Spleen (tissue), 11 donors: ENCODE measurements around the gene CCNF. TPM values are rescaled to one million over a fixed set of nuclear protein-coding genes. Genes with fewer than 3 reads are reported as not detected.
A peak's percentile ranks its signal among the peaks of the same experiment; 100 is the strongest.

Source experiments
- DNase-seq: peaks from one replicate; pipeline ENCODE4 v3.0.0-alpha.2; 2020
- H3K27ac ChIP-seq, 8 donors: fragments of 200-600 bp; sonication (generic) in 7 of 8; 1 replicate in 4 of 8; 2 replicates in 4 of 8; pipeline versions ENCODE4 v1.5.0 to v1.8.0; 2016 to 2021; ENCODE audit warnings: inconsistent platforms in 4 of 8, mild to moderate bottlenecking in 4 of 8, moderate library complexity in 1 of 8
- H3K27me3 ChIP-seq, 7 donors: fragments of 200-600 bp; sonication (generic) in 6 of 7; replicated peaks in 1 of 7; 1 replicate in 4 of 7; 2 replicates in 3 of 7; pipeline versions ENCODE4 v1.5.0 to v1.8.0; 2016 to 2021; ENCODE audit warnings: inconsistent platforms in 3 of 7, mild to moderate bottlenecking in 1 of 7
- H3K36me3 ChIP-seq, 6 donors: fragments of 200-600 bp; sonication (generic) in 5 of 6; 1 replicate in 4 of 6; 2 replicates in 2 of 6; pipeline versions ENCODE4 v1.5.0 to v1.8.0; 2016 to 2021; ENCODE audit warnings: inconsistent platforms in 2 of 6
- H3K4me1 ChIP-seq, 6 donors: fragments of 200-600 bp; sonication (generic) in 5 of 6; 1 replicate in 3 of 6; 2 replicates in 3 of 6; pipeline versions ENCODE4 v1.5.0 to v1.8.0; 2016 to 2021; ENCODE audit warnings: inconsistent platforms in 3 of 6
- H3K4me3 ChIP-seq, 8 donors: fragments of 200-600 bp; sonication (generic) in 7 of 8; 1 replicate in 4 of 8; 2 replicates in 4 of 8; pipeline versions ENCODE4 v1.5.0 to v1.8.0; 2016 to 2021; ENCODE audit warnings: inconsistent platforms in 4 of 8, mild to moderate bottlenecking in 4 of 8, moderate library complexity in 2 of 8
- H3K9me3 ChIP-seq, 8 donors: fragments of 200-600 bp; sonication (generic) in 7 of 8; 1 replicate in 4 of 8; 2 replicates in 4 of 8; pipeline versions ENCODE4 v1.5.0 to v1.8.0; 2016 to 2021; ENCODE audit warnings: inconsistent platforms in 4 of 8
- CTCF ChIP-seq, 11 experiments: fragments of 200-600 bp in 7 of 11; fragments of 450-650 bp in 4 of 11; sonication (generic) in 4 of 11; IDR thresholded peaks in 8 of 11; conservative IDR thresholded peaks in 3 of 11; 1 replicate in 7 of 11; 2 replicates in 4 of 11; pipeline versions ENCODE4 v1.4.0 to v1.8.0; 2016 to 2021; ENCODE audit warnings: antibody characterized with exemption in 11 of 11, inconsistent platforms in 4 of 11, mild to moderate bottlenecking in 1 of 11
- POLR2A ChIP-seq, 3 donors: fragments of 450-650 bp; IDR thresholded peaks; one replicate each; pipeline ENCODE4 v1.5.1; 2017; ENCODE audit warnings: antibody characterized with exemption in 3 of 3, mild to moderate bottlenecking in 1 of 3
- POLR2AphosphoS5 ChIP-seq, 3 donors: sonication (generic); formaldehyde crosslinking; IDR thresholded peaks; one replicate each; pipeline ENCODE4 v1.5.1; 2017; ENCODE audit warnings: antibody characterized with exemption in 3 of 3
- WGBS, 5 donors: extraction: QIAGEN DNeasy Blood & Tissue Kit in 3 of 5; methylation state at CpG; one replicate each; pipeline versions ENCODE4 v1.1.5 to v1.1.7; 2013 to 2018; 5-methylcytosine and 5-hydroxymethylcytosine counted together
- intact Hi-C: fragments of 100-400 bp; cut with DNase I; formaldehyde crosslinking; loops from one replicate; pipeline ENCODE4 v1.15.0; 2023; ENCODE audit warnings: low total_unique reads
- microRNA-seq, 3 donors: library from miRNA; unstranded; fragments of <30 nt; microRNA quantifications; one replicate each; pipeline versions ENCODE4 to v1.1.0, GENCODE V29; 2019 to 2020
- polyA plus RNA-seq, 3 donors: library from polyadenylated mRNA; stranded (reverse); fragments of 200-250 nt; gene quantifications; one replicate each; pipeline ENCODE4 v1.2.1, GENCODE V29; 2013
- small RNA-seq, 4 donors: library from RNA; depleted of rRNA; stranded (forward); fragments of <200 nt; gene quantifications; one replicate each; pipeline ENCODE3, GENCODE V24; 2016
- total RNA-seq, 7 donors: library from RNA; depleted of rRNA in 3 of 7; stranded (reverse); fragments of >200 nt in 3 of 7; fragmentation: NEBNext Ultra II Directional in 4 of 7; extraction: Animal tissue kit (Norgen Biotek cat#: 25700) in 4 of 7; gene quantifications; one replicate each; pipeline versions ENCODE4 v1.1.0 to v1.2.1, GENCODE V29; 2016 to 2021
- donor health status: healthy with polysubstance abuse.
- donor health status: DM: no; HTN: no; CAD: no; lungs with moderate emphysema.
- donor health status: DM: no; HTN: no; CAD: no.
- donor health status: Bipolar disorder and iron deficiency.
- donor health status: healthy.
- donor health status: DM: no; HTN: no; CAD: no.
- donor health status: DM: yes; HTN: yes; CAD: no.

The CCNF gene
- total and polyA plus RNA-seq, 10 donors: 1.5 to 11.1 (median 4.7) TPM

GRCh38 chr16:2507665-2508064, 78.4 kb downstream of the CCNF start:
- 42 to 68% (median 57%) methylated on average over 6 to 11 of the region's 11 CpGs for WGBS, 5 donors
- no peaks in the 10 kb centered on the region for H3K27me3 ChIP-seq
- H3K4me3 ChIP-seq: peak overlapping the region in 1 of 8 donors; percentile 45
- intact Hi-C loops: no loop called here
- no peaks in the 10 kb centered on the region for H3K9me3 ChIP-seq
- peaks cover 22 to 80% (median 55%) of the 10 kb centered on the region in 6 donors for H3K4me1 ChIP-seq
- no peaks in the 10 kb centered on the region for H3K36me3 ChIP-seq
- TF ChIP-seq POLR2AphosphoS5 (IDR thresholded peaks at IDR 0.05): peak; percentile 71 to 87 (median 73)
- TF ChIP-seq CTCF (IDR thresholded peaks at IDR 0.05 in 8 of 11, conservative IDR thresholded peaks at IDR 0.05 in 3 of 11): peak in 1 of 11 experiments; percentile 2
- no peak for TF ChIP-seq POLR2A (IDR thresholded peaks at IDR 0.05)
- DNase-seq: peak; percentile 91
- H3K27ac ChIP-seq: peak overlapping the region; percentile 59 to 96 (median 88)

Small RNA genes within 50 kb of the gene (microRNA-seq; reads per million reads assigned to microRNA genes)
- gene MIR6767: 0 to 0.35 (median 0) reads per million in 3 donors
- gene MIR6768: 0 reads per million in 3 donors

Small RNA genes within 50 kb of the gene (small RNA-seq; reads per million reads assigned to genes)
- 0 reads per million in 4 donors for gene MIR6768

Other genes with a start within 250 kb of the CCNF start
- not detected for gene CASKIN1, start 232.8 kb upstream of the CCNF start, total RNA-seq
- gene CASKIN1, start 232.8 kb upstream of the CCNF start, polyA plus RNA-seq: under 1 TPM; 0.24 to 0.32 (median 0.30) TPM
- 10 to 100 TPM; 25.0 to 50.0 (median 30.4) TPM for gene MLST8, start 224.0 kb upstream of the CCNF start, total RNA-seq
- 10 to 100 TPM; 40.6 to 61.7 (median 51.3) TPM for gene MLST8, start 224.0 kb upstream of the CCNF start, polyA plus RNA-seq
- gene BRICD5, start 218.6 kb upstream of the CCNF start, total RNA-seq: 10 to 100 TPM in 2 of 7 donors, 1 to 10 TPM in 5; 3.5 to 12.8 (median 8.6) TPM
- gene BRICD5, start 218.6 kb upstream of the CCNF start, polyA plus RNA-seq: 10 to 100 TPM; 18.2 to 40.2 (median 18.9) TPM
- gene PGP, start 214.6 kb upstream of the CCNF start, total RNA-seq: 10 to 100 TPM in 6 of 7 donors, 1 to 10 TPM in 1; 9.4 to 20.2 (median 14.1) TPM
- 10 to 100 TPM in 2 of 3 donors, 1 to 10 TPM in 1; 9.3 to 16.6 (median 12.4) TPM for gene PGP, start 214.6 kb upstream of the CCNF start, polyA plus RNA-seq
- 10 to 100 TPM; 22.7 to 41.4 (median 26.7) TPM for gene E4F1, start 205.9 kb upstream of the CCNF start, total RNA-seq
- gene E4F1, start 205.9 kb upstream of the CCNF start, polyA plus RNA-seq: 10 to 100 TPM; 20.8 to 41.0 (median 38.4) TPM
- gene DNASE1L2, start 193.0 kb upstream of the CCNF start, total RNA-seq: 1 to 10 TPM in 4 of 7 donors, under 1 TPM in 3; 0.72 to 1.7 (median 1.3) TPM
- gene DNASE1L2, start 193.0 kb upstream of the CCNF start, polyA plus RNA-seq: 1 to 10 TPM in 2 of 3 donors, under 1 TPM in 1; 0.59 to 2.2 (median 1.2) TPM
- 10 to 100 TPM; 20.6 to 35.2 (median 29.0) TPM for gene ECI1, start 177.9 kb upstream of the CCNF start, total RNA-seq
- gene ECI1, start 177.9 kb upstream of the CCNF start, polyA plus RNA-seq: 10 to 100 TPM; 42.0 to 54.8 (median 51.6) TPM
- gene RNPS1, start 161.3 kb upstream of the CCNF start, total RNA-seq: 100 to 1,000 TPM; 119 to 153 (median 132) TPM
- 100 to 1,000 TPM; 123 to 180 (median 125) TPM for gene RNPS1, start 161.3 kb upstream of the CCNF start, polyA plus RNA-seq
- gene ABCA3, start 88.7 kb upstream of the CCNF start, total RNA-seq: 10 to 100 TPM in 1 of 7 donors, 1 to 10 TPM in 6; 6.5 to 12.6 (median 7.3) TPM
- 1 to 10 TPM; 2.5 to 5.5 (median 2.5) TPM for gene ABCA3, start 88.7 kb upstream of the CCNF start, polyA plus RNA-seq
- 1 to 10 TPM in 5 of 7 donors, under 1 TPM in 2; 0.73 to 2.7 (median 1.4) TPM for gene TEDC2, start 30.7 kb downstream of the CCNF start, total RNA-seq
- 1 to 10 TPM; 1.8 to 2.7 (median 2.5) TPM for gene TEDC2, start 30.7 kb downstream of the CCNF start, polyA plus RNA-seq
- under 1 TPM in 3 of 7 donors, not detected in 4; 0.13 to 0.28 (median 0.23) TPM for gene NTN3, start 41.9 kb downstream of the CCNF start, total RNA-seq
- gene NTN3, start 41.9 kb downstream of the CCNF start, polyA plus RNA-seq: under 1 TPM in 2 of 3 donors, not detected in 1; 0.03 to 0.06 TPM
- gene TBC1D24, start 45.7 kb downstream of the CCNF start, total RNA-seq: 10 to 100 TPM in 6 of 7 donors, 1 to 10 TPM in 1; 9.7 to 15.3 (median 12.8) TPM
- gene TBC1D24, start 45.7 kb downstream of the CCNF start, polyA plus RNA-seq: 1 to 10 TPM; 2.2 to 5.1 (median 2.2) TPM
- gene ATP6V0C, start 84.5 kb downstream of the CCNF start, total RNA-seq: 100 to 1,000 TPM in 4 of 7 donors, 10 to 100 TPM in 3; 82.3 to 199 (median 156) TPM
- gene ATP6V0C, start 84.5 kb downstream of the CCNF start, polyA plus RNA-seq: 100 to 1,000 TPM in 1 of 3 donors, 10 to 100 TPM in 2; 64.5 to 125 (median 99.7) TPM
- gene AMDHD2, start 90.9 kb downstream of the CCNF start, total RNA-seq: 10 to 100 TPM; 59.9 to 94.0 (median 70.9) TPM
- gene AMDHD2, start 90.9 kb downstream of the CCNF start, polyA plus RNA-seq: 10 to 100 TPM; 37.8 to 72.0 (median 38.5) TPM
- gene CEMP1, start 102.0 kb downstream of the CCNF start, total RNA-seq: under 1 TPM in 2 of 7 donors, not detected in 5; 0.37 to 0.97 TPM
- 1 to 10 TPM in 1 of 3 donors, under 1 TPM in 2; 0.70 to 1.5 (median 0.74) TPM for gene CEMP1, start 102.0 kb downstream of the CCNF start, polyA plus RNA-seq
- gene PDPK1, start 108.6 kb downstream of the CCNF start, total RNA-seq: 10 to 100 TPM; 39.5 to 74.5 (median 56.8) TPM
- 10 to 100 TPM in 1 of 3 donors, 1 to 10 TPM in 2; 6.2 to 15.5 (median 6.2) TPM for gene PDPK1, start 108.6 kb downstream of the CCNF start, polyA plus RNA-seq